ENCODE measurements around the gene ADAMTSL1.

Gene ADAMTSL1

DNA sequence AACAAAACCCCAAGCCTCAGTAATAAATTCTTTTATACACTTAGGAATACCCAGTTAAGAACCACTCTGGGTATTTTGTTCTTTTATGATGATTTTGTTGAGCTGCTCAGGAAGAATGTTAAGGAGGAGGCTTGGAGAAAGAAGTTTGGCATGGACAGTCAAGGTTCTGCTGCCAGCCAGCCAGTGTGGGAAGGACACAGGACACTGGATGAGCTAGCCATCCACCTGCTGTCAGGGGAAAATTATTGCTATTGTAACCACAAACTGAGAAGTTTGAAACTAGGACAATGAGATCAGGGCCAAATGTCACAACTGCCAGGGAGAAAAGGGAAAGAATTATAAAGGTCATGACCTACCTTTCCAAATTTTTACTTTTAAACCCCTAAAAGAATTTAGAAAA lies 25.9 kb upstream of the ADAMTSL1 start:
- no peak for DNase-seq (ENCODE audit: low read depth)
- TF ChIP-seq, protein P1, sequence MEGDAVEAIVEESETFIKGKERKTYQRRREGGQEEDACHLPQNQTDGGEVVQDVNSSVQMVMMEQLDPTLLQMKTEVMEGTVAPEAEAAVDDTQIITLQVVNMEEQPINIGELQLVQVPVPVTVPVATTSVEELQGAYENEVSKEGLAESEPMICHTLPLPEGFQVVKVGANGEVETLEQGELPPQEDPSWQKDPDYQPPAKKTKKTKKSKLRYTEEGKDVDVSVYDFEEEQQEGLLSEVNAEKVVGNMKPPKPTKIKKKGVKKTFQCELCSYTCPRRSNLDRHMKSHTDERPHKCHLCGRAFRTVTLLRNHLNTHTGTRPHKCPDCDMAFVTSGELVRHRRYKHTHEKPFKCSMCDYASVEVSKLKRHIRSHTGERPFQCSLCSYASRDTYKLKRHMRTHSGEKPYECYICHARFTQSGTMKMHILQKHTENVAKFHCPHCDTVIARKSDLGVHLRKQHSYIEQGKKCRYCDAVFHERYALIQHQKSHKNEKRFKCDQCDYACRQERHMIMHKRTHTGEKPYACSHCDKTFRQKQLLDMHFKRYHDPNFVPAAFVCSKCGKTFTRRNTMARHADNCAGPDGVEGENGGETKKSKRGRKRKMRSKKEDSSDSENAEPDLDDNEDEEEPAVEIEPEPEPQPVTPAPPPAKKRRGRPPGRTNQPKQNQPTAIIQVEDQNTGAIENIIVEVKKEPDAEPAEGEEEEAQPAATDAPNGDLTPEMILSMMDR (conservative IDR thresholded peaks at IDR 0.05; ENCODE audit: low read length): no peak
- H3K4me3 ChIP-seq (ENCODE audit: low read length): no peak overlapping the region

GRCh38 chr9:18451406-18451805 lies 22.5 kb upstream of the ADAMTSL1 start:
- peak; percentile 89 for DNase-seq (ENCODE audit: low read depth)
- no peak overlapping the region for H3K4me3 ChIP-seq (ENCODE audit: low read length)
- TF ChIP-seq, protein P1 (conservative IDR thresholded peaks at IDR 0.05; ENCODE audit: low read length): no peak

- TF ChIP-seq, protein P1 (conservative IDR thresholded peaks at IDR 0.05; ENCODE audit: low read length): no peak
- peak; percentile 88 for DNase-seq (ENCODE audit: low read depth)
- no peak overlapping the region for H3K4me3 ChIP-seq (ENCODE audit: low read length)
These were observed 21.7 kb upstream of the ADAMTSL1 start for GRCh38 chr9:18452276-18452675.

GRCh38 chr9:18456624-18457237 lies 17.2 kb upstream of the ADAMTSL1 start:
- no peak for DNase-seq (ENCODE audit: low read depth)
- TF ChIP-seq, protein P1 (conservative IDR thresholded peaks at IDR 0.05; ENCODE audit: low read length): no peak
- H3K4me3 ChIP-seq (ENCODE audit: low read length): no peak overlapping the region

DNA sequence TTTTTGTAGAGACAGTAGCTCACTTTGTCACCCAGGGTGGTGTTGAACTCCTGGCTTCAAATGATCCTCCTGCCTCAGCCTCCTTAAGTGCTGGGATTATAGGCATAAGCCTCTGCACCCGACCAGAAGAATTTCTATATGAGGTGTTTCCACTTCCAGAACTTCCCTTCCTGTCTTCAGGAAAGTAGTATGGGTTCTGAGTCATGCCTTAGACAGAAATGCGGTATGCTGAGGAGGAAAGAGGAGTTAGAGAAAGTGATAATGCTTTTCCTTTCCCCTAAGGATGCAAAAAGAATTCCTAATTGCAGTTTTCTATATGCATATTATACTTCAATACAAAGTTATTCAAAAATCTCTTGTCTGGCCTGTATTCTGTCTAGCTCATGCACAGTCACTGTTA lies 16.4 kb upstream of the ADAMTSL1 start:
- H3K4me3 ChIP-seq (ENCODE audit: low read length): no peak overlapping the region
- TF ChIP-seq, protein P1 (conservative IDR thresholded peaks at IDR 0.05; ENCODE audit: low read length): no peak
- DNase-seq (ENCODE audit: low read depth): no peak

GRCh38 chr9:18459962-18460584 lies 13.9 kb upstream of the ADAMTSL1 start:
- DNase-seq (ENCODE audit: low read depth): peak; percentile 95
- peak overlapping the region; percentile 43 for H3K4me3 ChIP-seq (ENCODE audit: low read length)
- TF ChIP-seq, protein P1 (conservative IDR thresholded peaks at IDR 0.05; ENCODE audit: low read length): no peak

- TF ChIP-seq, protein P1 (conservative IDR thresholded peaks at IDR 0.05; ENCODE audit: low read length): no peak
- H3K4me3 ChIP-seq (ENCODE audit: low read length): no peak overlapping the region
- DNase-seq (ENCODE audit: low read depth): no peak
These were observed 12.5 kb upstream of the ADAMTSL1 start for GRCh38 chr9:18461496-18461895.
